SK-N-SH (cell line): ENCODE results near the gene AFMID. TPM values are rescaled to one million over a fixed set of nuclear protein-coding genes. Genes with fewer than 3 reads are reported as not detected.

Source experiments
- CHD2 ChIP-seq: fragments of 150-350 bp; IDR thresholded peaks from 2 replicates; pipeline ENCODE4 v1.6.1; 2018; ENCODE audit warnings: low read length; ENCODE audit not compliant: partially characterized antibody
- EP300 ChIP-seq, 2 experiments: IDR thresholded peaks; 2 replicates each; pipeline versions ENCODE4 v1.4.0 to v1.6.1; 2012; ENCODE audit warnings: borderline replicate concordance in 1 of 2, low read depth in 1 of 2, low read length in 1 of 2
- FOXJ3 ChIP-seq: sonication (generic); formaldehyde crosslinking; IDR thresholded peaks from 2 replicates; pipeline ENCODE4 v1.5.1; 2020; ENCODE audit warnings: mild to moderate bottlenecking, missing genetic modification reagents
- MEF2A ChIP-seq: IDR thresholded peaks from 2 replicates; pipeline ENCODE4 v1.4.0; 2012; ENCODE audit warnings: low read depth, borderline replicate concordance
- MXI1 ChIP-seq: IDR thresholded peaks from 2 replicates; pipeline ENCODE4 v1.6.1; 2012; ENCODE audit warnings: mild to moderate bottlenecking, low read depth, low read length, improper control_type of control experiment
- NFIC ChIP-seq: IDR thresholded peaks from 2 replicates; pipeline ENCODE4 v1.4.0; 2012; ENCODE audit warnings: borderline replicate concordance
- POLR2AphosphoS5 ChIP-seq: IDR thresholded peaks from 2 replicates; pipeline ENCODE4 v1.6.1; 2012; ENCODE audit warnings: low read depth, low read length
- RAD21 ChIP-seq: IDR thresholded peaks from 2 replicates; pipeline ENCODE4 v1.6.1; 2012; ENCODE audit warnings: mild to moderate bottlenecking, low read length
- REST ChIP-seq: IDR thresholded peaks from 2 replicates; pipeline ENCODE4 v1.6.1; 2012; ENCODE audit warnings: mild to moderate bottlenecking, low read depth, low read length, moderate library complexity
- RFX5 ChIP-seq: IDR thresholded peaks from 2 replicates; pipeline ENCODE4 v1.6.1; 2012; ENCODE audit warnings: mild to moderate bottlenecking, improper control_type of control experiment, low read length
- RXRA ChIP-seq: IDR thresholded peaks from 2 replicates; pipeline ENCODE4 v1.4.0; 2012; ENCODE audit warnings: low read depth, mild to moderate bottlenecking, borderline replicate concordance
- YY1 ChIP-seq: IDR thresholded peaks from 2 replicates; pipeline ENCODE4 v1.4.0; 2012; ENCODE audit warnings: low read depth, mild to moderate bottlenecking
- ZBTB33 ChIP-seq: IDR thresholded peaks from 2 replicates; pipeline ENCODE4 v1.4.0; 2012; ENCODE audit warnings: low read depth, borderline replicate concordance
- polyA plus RNA-seq, 3 experiments: library from polyadenylated mRNA; depleted of rRNA; stranded (reverse); fragments of >200 nt; gene quantifications; 2 replicates each; pipeline ENCODE4 v1.2.3, GENCODE V29; 2012
- TF ChIP-seq, protein P1 (sequence below): fragments of 150-350 bp; IDR thresholded peaks from 2 replicates; pipeline ENCODE4 v1.6.1; 2017; ENCODE audit warnings: antibody characterized with exemption, low read length, low read depth, borderline replicate concordance
- TF ChIP-seq, protein P2 (sequence below): IDR thresholded peaks from 2 replicates; pipeline ENCODE4 v1.4.0; 2012; ENCODE audit warnings: low read depth, borderline replicate concordance

Gene AFMID
- polyA plus RNA-seq, 1 of the 3 experiments (the other 2 are of a cell fraction), result 44.4 TPM

GRCh38 chr17:78214016-78214705, 27.0 kb downstream of the AFMID start, which contains the start of gene BIRC5 (continued):
- TF ChIP-seq REST (0 out of 2 replicates have a peak, but pooled peaks have one; percentile 42), POLR2AphosphoS5 (peak; percentile 68), ZBTB33 (no peak), YY1 (peak; percentile 82), EP300 (IDR thresholded peaks at IDR 0.05; ENCODE audit: borderline replicate concordance in 1 of 2, low read depth in 1 of 2, low read length in 1 of 2) (peak in 1 of 2 experiments; percentile 58; a peak in 1 of 4 replicates), RFX5 (no peak), NFIC (no peak), MEF2A (no peak), CHD2 (peak; percentile 95), RXRA (no peak), RAD21 (no peak), FOXJ3 (CRISPR knock-in tag) (no peak), MXI1 (peak; percentile 100)
- TF ChIP-seq, protein P1, sequence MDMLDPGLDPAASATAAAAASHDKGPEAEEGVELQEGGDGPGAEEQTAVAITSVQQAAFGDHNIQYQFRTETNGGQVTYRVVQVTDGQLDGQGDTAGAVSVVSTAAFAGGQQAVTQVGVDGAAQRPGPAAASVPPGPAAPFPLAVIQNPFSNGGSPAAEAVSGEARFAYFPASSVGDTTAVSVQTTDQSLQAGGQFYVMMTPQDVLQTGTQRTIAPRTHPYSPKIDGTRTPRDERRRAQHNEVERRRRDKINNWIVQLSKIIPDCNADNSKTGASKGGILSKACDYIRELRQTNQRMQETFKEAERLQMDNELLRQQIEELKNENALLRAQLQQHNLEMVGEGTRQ, result no peak
- TF ChIP-seq, protein P2, sequence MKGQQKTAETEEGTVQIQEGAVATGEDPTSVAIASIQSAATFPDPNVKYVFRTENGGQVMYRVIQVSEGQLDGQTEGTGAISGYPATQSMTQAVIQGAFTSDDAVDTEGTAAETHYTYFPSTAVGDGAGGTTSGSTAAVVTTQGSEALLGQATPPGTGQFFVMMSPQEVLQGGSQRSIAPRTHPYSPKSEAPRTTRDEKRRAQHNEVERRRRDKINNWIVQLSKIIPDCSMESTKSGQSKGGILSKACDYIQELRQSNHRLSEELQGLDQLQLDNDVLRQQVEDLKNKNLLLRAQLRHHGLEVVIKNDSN, result no peak
- TF ChIP-seq, all 33 proteins: peak for 14
